Heart left ventricle (tissue), 13 donors: Measurements from ENCODE around the gene C13orf46.

ENCODE experiments used
- POLR2A ChIP-seq, 2 donors: fragments of 450-650 bp; IDR thresholded peaks; one replicate each; pipeline ENCODE4 v1.6.1; 2017; ENCODE audit warnings: antibody characterized with exemption in 2 of 2, mild to moderate bottlenecking in 2 of 2, moderate library complexity in 2 of 2
- TF ChIP-seq, protein P1 (sequence below), 12 donors: fragments of 200-600 bp; sonication (generic) in 4 of 12; IDR thresholded peaks; one replicate each; pipeline versions ENCODE4 v1.5.0 to v1.8.0; 2018 to 2022; ENCODE audit warnings: antibody characterized with exemption in 12 of 12, mild to moderate bottlenecking in 5 of 12
- donor health status: ischemic (EF 13 %, LVEDD 7.1; RV severe dilation, severe dysfunction).
- donor health status: DM: no; HTN: yes; CAD: no.
- donor health status: DM: no; HTN: no; CAD: no.
- donor health status: ischemic (EF 25% LVEDD 6.9; RV normal size, moderate dysfunction).
- donor health status: ischemic (EF 25% LVEDD 5.7; RV mildly dilated, moderate dysfunction).
- donor health status: ischemic (EF 35%, LVEDD 5.7; RV mildly dilated, moderate dysfunction).
- donor health status: nonischemic (EF 11% LVEDD 7.7; RV severe dilation, severe dysfunction).
- donor health status: DM: yes; HTN: yes; CAD: no.
- donor health status: PGD.
- donor health status: ischemic (EF 29% LVEDD 5.4; RV normal size, mild dysfunction).
- donor health status: nonischemic (EF 23%, LVEDD 6.1; RV moderate dilation, normal function).

DNA sequence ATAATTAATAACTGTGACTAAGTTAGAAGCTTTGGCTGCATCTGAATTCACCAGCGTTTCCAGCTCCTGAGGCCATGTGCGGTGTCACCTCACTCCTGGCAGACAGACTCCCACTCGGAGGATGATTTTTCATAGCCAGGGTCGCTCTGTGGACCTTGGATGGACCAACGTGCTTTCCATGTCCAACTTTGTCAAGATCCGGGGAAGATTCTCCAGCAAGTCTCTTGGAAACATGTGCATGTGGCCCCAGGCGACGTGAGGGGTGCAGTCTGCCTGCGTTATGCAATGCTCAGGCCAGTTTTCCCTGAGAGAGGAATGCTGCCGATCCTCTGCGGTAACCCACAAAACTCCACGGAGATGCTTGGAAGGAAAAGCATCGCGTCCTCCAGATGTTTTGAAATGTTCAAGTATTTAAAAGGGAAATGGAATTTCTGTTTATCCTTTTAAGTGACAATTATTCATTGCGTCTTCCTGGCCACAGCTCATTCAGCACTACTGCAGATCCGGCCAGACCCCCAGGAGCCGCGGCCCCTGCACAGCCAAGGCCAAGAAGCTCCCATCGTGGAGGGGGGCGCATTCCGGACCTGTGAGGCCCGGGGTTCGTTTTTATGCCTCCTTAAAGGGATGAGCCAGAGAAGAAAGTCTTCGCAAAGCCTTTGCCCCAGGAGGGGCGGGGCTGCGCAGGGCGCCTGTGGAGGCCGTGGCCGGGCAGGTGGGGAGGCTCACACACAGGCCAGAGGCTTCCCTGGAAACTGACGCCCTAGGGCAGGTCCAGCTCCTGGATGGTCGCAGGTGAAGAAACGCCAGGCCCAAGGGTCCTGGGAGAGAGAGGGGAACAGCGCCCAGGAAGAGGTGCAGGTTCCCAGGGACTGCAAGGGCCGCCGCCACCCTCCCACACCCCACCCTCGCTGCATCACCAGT is 46.0 kb downstream of the C13orf46 start:
- TF ChIP-seq POLR2A (IDR thresholded peaks at IDR 0.05), result no peak
- TF ChIP-seq, protein P1, sequence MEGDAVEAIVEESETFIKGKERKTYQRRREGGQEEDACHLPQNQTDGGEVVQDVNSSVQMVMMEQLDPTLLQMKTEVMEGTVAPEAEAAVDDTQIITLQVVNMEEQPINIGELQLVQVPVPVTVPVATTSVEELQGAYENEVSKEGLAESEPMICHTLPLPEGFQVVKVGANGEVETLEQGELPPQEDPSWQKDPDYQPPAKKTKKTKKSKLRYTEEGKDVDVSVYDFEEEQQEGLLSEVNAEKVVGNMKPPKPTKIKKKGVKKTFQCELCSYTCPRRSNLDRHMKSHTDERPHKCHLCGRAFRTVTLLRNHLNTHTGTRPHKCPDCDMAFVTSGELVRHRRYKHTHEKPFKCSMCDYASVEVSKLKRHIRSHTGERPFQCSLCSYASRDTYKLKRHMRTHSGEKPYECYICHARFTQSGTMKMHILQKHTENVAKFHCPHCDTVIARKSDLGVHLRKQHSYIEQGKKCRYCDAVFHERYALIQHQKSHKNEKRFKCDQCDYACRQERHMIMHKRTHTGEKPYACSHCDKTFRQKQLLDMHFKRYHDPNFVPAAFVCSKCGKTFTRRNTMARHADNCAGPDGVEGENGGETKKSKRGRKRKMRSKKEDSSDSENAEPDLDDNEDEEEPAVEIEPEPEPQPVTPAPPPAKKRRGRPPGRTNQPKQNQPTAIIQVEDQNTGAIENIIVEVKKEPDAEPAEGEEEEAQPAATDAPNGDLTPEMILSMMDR (IDR thresholded peaks at IDR 0.05), result no peak
